ENCODE measurements around the gene PAMR1.

The PAMR1 gene

DNA sequence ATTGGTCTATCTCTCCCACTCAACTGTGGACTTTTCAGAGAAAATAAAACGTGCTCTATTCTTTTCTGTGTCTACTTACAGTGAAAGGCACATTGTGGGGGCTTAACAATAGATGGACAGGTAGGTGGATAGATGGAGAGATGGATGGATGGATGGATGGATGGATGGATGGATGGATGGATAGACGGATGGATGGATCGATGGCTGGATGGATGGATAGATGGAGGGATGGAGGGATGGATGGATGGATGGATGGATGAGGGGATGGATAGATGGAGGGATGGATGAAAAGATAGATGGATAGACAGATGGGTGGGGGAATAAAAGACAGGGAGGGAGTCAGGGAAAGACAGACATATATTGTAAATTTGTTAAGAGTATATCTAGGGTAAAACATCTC, 91.8 kb downstream of the PAMR1 start:
- no peak for DNase-seq

DNA sequence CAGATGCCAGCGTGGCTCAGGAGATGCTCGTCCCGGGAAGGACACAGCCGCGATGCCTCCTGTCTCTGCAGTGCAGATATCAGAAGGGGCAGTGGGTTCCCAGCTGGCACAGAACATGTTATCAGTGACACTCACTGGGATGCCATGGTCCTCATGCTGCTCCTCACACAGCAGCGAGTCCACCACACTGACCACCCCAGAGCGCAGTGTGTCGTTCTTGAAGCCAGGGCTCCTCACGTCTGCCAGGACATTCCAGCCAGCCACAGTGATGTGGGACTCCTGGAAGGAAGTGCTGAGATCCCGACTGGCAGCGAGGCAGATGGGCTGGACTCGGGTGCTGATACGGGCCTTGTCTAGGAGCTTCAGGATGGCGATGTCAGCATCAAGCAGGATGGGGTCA, 93.0 kb downstream of the PAMR1 start:
- DNase-seq: no peak

DNA sequence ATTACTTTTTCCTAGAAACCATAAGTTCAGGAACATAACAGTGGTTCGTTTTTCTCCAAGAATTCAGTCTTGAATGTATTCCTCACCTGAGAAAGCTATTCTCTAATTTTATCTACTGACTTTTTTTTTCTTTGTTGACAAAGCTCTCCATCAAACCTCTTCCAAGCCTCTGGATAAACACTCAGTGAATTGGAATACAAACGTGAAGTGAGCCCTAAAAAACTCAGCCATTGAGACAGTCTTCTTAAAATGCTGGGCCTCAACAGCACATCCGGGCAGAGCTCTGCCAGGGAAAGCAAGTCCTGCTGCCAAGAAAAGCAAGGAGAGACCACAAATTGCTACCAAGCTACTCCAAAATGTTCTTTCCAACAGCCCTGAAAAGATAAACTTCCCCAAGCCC, 98.3 kb downstream of the PAMR1 start:
- DNase-seq: no peak

DNA sequence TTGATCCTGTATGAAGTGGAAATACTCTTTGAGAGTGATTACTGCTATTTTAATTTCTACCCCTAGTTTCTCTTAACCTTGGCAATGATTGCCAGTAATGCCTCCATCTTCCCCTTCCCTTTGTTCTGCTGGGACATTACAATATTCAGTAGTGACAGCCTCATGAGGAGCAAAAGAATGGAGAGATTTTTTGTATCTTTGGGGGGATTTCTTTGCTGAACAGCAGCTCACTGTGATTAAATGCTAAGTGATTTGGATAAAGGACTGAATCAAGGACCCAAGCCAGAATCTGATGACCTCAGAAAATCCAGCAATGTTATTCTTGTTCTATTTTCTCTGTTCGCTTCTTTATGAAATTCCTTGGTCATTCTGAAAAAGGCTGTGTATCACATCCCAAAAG, 99.1 kb downstream of the PAMR1 start:
- no peak for DNase-seq

DNA sequence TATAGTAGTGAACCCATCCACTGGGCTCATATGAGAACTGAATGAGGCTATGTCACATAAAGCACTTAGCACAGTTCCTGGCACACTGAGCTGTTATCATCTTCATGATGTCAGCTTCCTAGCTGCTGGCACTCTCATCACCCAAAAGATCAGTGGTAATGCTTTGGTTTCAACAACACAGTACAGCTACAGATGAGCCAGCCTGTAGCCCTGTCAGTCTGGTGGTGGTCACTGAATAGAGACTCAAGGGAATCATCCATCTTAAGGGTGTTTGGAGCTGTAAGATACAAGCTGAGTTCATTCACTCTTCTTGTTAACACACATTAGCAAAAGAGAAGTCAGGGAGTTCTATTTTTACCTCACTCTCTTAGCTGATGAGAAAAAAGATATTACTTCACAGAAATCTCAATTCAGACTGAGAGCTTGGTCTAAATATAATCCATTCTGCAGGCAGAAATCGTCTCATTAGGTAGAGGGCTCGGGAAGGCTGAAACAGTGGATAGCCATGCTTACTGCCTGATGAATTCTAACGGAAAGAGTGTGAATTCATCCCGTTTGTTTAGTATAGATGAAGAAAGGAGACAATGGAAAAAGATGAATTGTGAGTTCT, 99.7 kb downstream of the PAMR1 start:
- DNase-seq: no peak

DNA sequence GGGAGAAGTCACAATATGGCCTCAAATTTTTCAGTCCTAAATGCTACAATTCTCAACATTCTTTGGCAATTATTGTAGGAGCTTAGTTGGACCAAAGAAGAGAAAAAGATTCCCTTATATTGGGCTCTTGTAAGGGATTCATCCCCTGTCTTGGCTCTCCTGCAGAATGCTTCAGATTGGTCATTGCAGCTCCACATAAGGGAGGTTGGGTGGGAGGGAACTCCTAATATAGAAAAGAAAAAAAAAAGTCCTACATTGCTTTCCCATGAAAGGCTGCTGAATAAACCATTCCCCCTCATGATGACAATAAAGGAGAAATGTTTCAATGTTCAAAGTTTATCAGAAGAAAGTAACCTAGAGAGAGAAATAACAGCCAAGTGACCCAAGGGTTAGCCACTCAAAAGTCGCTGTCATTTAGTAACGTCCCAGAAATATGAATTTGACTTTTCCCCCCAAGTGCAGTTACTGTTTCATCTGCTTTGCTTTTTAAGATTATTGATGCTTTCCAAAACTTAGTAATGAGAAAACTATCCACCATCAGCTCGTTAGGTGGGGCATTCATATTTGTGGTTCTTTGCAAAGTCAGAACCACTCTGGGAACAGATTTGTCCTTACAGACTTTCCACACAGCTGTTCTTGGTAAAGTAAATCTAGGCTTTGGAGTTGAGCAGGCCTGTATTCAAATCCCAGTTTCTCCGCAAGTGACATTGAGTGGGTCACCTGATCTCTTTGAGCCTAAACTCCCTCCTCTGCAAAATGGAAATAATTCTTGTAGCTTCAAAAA, 101.1 kb downstream of the PAMR1 start:
- no peak for DNase-seq

DNA sequence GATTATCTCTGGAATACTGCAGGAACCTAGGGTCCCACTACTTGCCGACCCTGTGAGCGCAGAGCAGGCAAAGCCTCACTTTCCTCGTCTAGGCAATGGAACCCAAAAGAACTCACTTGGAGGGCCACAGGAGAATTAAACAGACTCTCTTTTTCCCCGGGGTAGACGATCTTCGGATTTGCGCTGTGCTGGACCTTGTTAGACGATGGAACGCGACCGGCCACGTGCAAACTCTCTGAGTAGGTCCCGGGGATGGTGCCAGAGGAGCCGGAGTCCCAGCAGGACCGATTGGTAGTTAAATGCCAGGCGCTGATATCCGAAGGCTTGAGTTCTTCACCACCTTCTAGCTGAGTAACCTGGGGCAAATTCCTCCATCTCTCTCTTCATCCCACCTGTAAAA, 105.0 kb downstream of the PAMR1 start:
- DNase-seq: no peak

DNA sequence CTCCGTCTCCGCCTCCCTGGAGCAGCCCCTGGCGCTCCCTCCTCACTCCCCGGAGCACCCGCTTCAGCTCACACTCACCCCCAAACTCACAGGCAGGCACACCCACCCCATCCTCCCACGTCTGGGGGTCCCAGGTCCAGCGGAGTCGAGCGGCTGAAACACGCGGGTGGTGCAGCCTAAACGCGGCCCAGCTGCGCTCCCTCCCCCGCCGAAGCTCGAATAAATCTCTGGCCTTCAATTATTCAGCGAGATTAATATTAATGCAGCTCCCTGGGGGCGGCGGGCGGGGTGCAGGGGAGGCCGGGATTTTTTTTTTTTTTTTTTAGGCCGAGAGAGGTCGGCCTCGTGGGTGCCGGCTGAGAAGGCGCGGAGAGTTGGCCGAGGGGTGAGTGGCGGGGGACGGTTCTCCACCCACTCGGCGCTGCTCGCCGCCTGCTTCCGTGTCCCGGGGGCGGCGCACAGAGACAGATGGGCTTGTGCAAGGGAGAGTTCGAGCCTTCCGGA, 105.5 kb downstream of the PAMR1 start:
- DNase-seq: no peak

DNA sequence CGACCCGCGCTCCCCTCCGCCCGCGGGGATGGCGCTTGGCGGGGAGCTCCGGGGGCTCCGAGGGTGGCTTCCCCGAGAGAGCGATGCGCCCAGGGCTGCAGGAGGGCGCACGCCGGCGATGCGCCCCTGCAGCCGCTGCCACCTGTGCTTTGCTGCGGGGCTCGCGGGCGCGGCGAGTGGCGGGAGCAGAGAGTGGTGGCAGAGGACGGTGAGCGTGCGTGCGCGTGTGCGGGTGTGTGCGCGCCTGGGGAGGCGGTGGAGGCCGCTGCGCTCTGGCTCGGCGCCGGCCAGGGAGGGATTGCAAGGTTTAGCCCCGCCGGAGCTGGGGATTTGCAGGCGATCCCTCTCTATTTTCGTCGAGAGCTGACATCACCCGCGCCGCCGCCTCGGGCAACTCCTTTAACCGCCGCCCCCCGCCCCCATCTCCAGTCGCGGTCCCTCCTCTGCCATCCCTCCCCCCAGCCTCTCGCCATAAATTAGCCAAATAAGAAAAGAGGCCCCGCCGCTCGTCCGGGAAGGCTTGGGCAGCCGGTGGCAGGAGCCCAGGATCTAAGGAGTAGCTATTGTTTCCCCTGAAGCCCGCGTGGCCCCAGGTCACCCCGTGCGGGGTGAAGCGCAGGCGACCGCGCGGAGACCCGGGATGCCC, 106.1 kb downstream of the PAMR1 start, which contains the start of gene SLC1A2:
SLC1A2 (minus strand) TSS at position 375 of the 646 bp plus-strand sequence. CDS start 592 bp downstream, outside the sequence.
- no peak for DNase-seq

DNA sequence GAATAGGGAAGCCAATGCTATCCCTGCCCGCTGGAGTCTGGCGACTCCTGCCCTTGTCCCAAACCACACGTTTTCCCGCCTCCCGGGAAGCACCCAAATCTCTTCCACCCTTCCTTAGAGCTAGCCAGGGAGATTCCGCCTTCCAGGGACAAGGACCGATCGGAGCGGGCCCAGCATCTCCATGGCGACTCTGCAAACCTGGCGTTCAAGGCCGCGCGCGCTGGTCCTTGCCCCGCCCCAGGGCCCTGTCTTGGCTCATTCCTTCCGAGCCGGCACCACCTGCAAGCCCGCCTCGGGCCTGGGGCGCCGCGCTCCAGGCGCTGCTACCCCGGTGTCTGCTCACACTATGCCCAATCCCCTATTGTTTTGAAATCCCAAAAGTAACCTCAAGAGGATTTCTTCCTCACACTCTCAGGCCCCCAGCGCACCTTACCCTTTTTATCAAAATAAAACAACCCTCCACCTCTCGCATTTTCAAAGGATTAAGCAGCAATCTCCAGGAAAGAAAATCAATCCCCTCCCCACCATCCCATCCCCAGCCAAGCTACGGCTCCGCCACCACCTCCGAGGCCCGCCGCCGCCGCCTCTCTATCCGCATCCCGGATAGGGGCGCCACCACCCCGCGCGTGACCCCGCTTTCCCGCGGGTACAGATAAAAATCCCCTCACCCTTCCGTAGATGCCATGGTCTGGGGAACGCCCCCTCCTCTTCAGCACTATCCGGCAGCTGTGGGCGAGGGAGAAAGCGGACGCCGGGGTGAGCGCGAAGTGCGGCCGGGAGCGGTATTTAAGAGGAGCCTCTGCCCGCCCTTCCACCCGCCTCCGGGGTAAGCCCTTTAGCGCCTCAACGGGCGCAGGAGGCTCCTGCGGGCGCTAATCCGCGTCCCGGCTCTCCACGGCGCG, 106.9 kb downstream of the PAMR1 start:
- no peak for DNase-seq

DNA sequence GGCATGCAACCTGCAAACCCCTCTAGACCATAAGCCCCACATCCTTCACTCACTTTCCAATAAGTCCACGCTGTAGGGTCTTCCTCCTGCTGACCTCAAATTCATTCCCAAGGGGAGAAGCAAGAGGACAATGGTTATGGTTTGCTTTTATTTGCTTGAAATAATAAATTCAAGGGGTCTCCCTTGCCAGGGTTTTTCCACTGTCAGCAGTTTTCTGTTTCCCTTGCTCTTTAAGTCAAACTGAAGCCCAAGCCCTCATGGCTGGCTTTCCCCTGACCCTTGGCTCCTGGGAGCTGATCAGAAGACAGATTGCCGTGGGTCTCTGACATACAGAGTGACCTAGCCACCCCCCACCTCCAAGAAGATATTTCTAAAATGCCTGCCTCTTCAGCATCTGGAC, 109.9 kb downstream of the PAMR1 start:
- no peak for DNase-seq

DNA sequence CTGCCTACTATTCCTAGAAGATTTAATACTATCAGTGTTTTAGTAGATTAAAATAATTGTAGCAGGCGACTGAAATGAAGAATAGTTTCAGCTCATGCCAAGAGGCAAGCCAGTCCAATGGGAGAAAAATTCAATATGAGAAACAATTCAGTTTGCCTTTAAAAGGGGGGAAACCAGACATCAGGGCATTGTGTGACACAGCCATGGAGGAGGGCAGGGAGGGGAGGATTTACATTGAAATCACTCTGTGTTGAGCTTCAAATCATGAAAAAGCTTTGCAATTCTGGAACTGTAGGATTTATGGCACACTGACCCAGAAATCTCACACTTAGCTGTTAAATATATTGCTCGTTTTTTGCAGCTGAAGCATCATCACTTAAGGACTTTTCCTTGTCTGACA, 110.6 kb downstream of the PAMR1 start:
- DNase-seq: no peak

DNA sequence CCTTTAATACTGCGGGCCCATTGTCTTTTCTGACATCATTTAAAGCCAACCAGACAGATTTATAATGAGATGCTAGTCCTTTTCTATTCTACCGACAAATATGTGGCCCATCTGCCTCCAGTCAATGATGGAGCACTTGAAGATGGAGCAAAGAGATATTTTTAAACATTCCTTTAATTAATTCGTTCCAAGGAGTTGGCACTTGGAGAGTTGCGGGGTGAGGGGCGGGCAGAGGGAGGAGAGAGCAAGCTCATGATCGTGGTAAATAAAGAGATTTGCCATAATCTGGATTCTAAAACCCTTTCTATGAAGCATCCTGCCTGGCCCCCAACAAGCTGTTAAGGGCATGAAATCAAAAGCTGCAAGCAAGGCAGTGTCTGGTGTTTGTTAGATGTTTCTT, 111.1 kb downstream of the PAMR1 start:
- no peak for DNase-seq

DNA sequence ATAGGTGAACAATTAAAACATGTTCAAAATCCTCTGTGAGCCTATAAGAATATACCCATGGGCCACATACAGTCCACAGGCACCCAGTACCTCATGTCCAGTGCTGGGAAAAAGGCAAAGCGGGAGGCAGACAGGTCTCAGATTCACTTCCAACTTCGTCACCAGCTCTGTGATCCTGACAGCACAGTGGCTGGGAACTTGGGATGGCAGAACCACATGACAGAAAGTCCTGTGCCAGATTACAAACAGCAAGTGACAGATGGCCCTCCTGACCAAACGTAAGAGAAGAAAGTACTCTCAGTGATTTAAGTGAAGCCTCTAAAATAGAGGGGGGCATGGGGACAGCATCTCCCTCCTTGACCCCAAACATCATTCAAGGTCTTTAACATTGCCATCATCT, 111.8 kb downstream of the PAMR1 start:
- DNase-seq: no peak

DNA sequence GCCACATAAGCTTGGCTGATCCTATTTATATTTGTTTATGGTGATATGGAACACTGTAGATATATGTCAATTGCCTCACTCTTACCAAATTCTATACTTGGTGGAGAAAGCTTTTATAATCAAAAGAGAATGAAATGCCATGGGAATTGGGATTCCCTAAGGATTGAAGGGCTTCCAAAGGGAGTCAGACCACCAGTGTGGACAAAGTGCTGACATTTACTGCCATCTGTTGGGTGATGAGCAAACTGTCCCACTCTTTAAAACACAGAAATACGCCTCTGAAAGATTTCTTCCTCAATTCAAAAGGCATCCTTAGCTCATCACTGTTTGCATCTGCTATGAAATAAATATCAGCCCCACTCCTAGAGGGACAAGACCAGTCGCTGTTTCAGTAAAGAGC, 113.1 kb downstream of the PAMR1 start:
- no peak for DNase-seq

DNA sequence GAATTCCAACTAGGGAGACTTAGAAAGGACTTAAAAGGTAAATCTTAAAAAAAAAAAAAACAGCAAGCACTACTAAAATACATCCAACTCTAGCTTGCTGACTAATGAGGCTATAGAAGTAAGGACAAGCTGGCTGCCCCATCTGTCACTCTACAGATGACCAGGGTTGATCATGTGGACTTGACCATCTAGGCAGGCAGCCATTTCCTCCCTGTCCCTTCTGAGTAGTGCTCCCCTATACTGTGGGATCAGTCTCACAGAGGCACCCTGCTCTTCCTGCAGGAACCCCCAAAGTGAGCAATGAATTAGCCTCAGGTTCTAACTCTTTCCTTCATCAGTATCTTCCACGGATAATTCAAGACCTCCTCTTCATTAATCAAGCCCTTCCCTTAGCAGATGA, 118.4 kb downstream of the PAMR1 start:
- no peak for DNase-seq

DNA sequence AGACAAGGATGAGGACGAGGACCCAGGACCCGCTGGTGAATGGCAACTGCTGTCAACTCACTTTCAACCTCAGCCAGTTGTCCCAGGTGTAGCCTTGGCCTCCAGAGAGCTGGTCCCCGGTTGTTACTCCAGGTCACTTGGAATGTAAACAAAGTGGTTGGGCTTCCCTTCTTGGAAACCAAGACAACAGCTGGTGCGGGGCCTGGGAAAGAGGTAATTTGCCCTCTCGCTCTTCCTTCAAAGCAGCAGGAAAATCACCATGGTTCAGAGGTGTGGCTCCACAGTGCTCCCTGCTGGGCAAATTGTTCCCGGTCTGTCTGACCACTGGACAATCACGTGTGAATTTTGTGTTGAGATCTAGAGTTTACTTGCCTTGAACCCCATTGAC, 121.0 kb downstream of the PAMR1 start:
- DNase-seq: peak; percentile 5

DNA sequence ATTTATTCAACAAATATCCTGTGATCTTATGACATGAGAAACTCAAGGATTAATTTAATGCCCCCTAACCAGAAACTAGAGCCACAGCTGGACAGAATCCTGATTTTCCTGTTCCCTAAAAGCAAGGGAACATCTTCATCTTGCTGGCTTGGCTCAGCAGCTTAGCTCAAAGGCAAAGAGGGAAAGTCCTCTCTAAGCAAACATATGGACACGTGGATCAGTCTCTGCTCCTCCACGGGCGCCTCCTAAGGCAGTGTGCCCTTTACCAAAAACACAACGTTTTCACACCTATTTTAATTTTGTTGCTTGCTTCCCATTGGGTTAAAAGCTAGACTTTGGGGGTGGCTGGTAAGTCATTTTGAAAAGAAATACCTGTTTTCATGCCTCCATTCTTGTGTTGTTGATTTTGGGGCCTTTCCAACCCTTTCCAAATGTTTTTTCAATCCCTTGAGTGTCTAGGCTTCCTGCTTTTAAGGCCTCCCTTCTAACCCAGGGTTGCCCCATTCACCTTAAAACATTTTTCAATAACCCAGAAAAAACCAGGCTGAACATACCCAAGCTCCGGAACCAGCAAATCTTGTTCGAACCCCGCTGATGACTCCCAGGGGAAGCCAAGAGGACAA, 121.5 kb downstream of the PAMR1 start:
- no peak for DNase-seq

DNA sequence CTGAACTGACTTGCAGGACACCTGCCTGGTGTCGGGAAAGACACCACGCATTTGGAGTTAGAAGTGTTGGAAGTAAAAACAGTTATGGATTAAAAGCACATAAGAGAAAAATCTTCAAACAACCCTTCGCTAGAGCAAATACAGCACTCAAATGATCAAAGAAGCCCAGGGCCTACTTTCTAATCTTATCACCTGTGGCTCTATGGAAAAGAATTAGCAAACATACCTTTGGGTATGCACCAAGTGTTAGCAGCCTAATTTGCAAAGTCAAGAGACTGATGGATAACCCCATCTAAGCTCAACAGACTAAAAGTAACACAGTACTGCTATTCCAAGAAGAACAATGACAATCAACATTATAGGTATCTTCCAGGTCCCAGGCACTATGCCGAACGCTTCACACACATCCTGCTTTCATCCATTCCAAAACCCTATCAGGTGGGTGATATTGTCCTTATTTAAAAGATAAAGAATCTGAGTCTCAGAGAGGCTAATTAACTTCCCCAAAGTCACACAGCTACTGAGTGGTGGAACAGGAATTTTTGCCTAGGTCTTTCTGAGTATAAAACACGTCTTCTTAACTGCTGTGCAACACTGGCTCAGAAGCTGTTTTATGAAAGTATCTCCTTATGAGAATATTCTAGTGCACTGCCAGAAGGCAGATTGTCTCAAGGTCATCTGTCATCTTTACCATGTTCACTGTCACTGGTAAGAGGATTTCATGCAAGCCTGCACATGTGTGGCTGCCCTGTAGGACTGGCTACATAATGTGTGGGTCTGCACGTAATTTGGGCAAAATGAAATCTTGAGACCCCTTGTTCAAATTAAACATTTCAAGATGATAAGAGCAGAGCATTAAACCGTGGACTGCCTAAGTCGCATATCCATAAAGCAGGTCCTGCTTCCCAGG, 122.4 kb downstream of the PAMR1 start:
- DNase-seq: no peak

DNA sequence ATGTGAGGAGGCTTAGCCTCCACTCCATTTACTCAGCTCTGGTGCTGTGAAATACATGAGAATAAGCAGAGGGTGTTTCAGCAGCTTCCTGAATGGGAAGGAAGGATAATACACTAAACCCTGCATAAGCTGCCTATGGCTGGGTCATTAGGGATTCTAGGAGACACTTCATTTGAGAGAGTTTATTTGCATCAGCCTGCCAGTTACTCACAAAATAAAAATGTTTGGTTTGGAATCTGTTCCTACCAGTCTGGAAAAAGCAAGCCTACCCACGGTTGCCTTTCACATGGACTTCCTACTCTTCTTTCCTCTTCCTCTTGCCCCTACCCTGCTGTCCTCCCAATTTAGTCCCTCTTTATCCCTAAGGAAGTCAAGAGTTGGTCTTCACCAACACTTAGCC, 126.5 kb downstream of the PAMR1 start:
- no peak for DNase-seq

DNA sequence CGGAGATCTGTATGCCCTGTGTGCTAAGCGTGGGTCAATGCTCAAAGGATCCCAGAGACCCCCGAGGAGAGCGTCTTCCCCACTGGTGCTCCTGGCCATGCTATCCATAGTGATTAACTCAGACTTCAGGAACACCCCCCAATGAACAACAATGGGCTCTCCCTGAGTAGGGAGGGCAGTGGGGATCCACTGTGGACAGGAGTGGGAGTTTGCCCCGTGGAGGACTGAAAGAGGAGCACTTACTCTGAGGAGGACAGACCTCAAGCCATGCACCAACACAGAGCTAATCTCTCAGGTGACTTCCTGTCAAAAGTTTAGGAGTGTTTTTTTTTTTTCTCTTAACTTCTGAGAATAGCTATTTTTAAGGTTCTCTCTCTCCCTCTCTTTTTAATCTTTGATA, 130.5 kb downstream of the PAMR1 start:
- no peak for DNase-seq

All from MV-4-11 (cell line).